GM18519 (cell line): Measurements from ENCODE around the gene DTNB.

Experiments used
- ATAC-seq: cut with Tn5 transposase; IDR thresholded peaks from one replicate; pipeline ENCODE4 v1.9.1; 2021; ENCODE audit warnings: mild to moderate bottlenecking, moderate library complexity; ENCODE audit not compliant: unreplicated experiment, low FRiP score

DTNB gene

DNA sequence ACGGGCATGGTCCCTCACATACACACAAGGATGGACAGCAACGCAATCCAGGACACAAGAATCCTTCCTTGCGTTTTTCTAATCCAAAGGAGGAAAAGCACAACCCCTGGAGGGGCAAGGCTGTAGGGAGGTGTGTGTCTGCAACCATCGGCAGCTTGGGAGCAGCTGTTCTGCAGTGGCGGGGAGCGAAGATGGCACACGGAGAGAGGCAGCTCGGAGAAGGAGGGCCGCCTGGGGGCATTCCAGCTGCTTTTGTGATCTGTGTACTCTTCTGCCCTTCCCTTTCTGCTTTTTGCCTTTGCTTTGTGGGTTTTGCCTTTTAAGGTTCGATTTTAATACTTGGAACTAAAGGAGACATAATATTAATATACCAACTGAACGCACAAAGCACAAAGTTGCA, 194.6 kb downstream of the DTNB start:
- ATAC-seq = no peak

DNA sequence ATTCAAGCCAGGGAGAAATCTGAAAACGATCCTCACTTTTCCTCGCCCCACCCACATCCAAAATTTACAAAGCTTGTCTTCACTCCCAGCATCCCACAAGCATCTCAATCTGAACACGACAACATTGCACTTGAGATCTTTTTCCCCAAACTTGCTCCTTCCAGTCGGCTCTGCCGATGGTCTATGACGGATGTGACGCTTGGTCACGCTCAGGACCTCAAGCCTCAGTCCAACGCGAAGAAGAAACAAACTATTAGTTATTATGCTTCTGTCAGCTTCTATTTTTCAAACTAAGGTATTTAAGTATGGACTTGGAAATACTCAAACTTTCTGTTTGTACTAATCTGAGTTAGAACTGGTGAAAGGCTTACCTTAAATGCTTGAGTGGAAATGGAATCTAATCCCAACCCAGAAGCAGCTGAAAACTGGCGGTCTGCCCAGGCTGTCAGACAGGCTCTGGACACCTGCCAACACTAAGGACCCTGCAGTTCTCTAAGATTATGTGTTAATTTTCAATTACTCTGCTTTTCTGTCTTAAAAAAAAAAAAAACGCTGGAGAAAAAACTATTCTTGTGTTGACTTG, 199.5 kb downstream of the DTNB start:
- no peak for ATAC-seq

GRCh38 chr2:25473131-25473530, 200.2 kb downstream of the DTNB start:
- ATAC-seq = no peak

- ATAC-seq = no peak
Observed at GRCh38 chr2:25470806-25471205, 202.6 kb downstream of the DTNB start.

- no peak for ATAC-seq
Observed at GRCh38 chr2:25467743-25468142, 205.6 kb downstream of the DTNB start.

- no peak for ATAC-seq
Observed at GRCh38 chr2:25462021-25462420, 211.4 kb downstream of the DTNB start.

DNA sequence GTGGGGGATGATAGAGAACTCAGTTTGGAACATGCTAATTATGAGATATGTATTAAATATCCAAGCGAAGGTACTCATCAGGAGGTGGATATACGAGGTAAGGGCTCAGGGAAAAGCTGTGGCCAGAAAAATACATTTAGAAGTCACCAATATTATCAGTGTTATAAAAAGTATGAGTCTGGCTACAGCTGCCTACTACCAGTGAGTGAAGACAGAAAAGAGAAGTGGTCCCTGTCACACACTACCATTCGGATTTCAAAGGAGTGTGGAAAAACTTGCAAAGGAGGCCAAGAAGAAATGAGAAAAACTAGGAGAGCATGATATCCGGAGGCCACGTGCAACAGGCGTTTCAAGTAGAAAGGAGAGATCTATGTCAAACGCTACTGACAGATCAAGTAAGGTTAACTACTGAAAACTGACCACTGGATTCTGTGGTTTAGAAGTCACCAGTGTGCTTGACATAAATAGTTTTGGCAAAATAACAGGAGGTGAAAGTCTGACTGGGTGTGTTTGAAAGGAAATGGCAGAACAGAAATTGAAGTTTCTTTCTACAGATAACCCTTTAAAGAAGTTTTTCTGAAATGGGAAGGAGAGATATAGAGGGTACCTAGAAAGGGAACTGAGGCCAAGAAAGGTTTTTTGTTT, 213.0 kb downstream of the DTNB start:
- ATAC-seq = no peak

- no peak for ATAC-seq
Observed at GRCh38 chr2:25454824-25455611, 218.4 kb downstream of the DTNB start.

GRCh38 chr2:25453199-25453905, 220.0 kb downstream of the DTNB start:
- no peak for ATAC-seq

- no peak for ATAC-seq
Observed at GRCh38 chr2:25448808-25449207, 224.6 kb downstream of the DTNB start.

GRCh38 chr2:25447018-25447417, 226.4 kb downstream of the DTNB start:
- no peak for ATAC-seq

DNA sequence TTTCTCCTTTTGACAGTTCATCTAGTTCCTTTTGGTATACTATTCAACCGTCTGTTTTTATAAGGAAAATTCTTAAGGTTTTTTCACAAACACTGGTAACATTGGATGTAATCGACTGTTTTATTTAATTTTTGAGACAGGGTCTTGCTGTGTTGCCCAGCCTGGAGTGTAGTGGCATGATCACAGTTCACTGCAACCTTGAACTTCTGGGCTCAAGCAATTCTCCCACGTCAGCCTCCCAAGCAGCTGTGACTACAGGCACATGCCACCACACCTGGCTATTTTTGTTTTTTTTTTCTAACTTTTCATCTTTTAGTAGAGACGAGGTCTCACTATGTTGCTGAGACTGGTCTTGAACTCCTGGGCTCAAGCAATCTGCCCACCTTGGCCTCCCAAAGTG, 227.3 kb downstream of the DTNB start:
- no peak for ATAC-seq

DNA sequence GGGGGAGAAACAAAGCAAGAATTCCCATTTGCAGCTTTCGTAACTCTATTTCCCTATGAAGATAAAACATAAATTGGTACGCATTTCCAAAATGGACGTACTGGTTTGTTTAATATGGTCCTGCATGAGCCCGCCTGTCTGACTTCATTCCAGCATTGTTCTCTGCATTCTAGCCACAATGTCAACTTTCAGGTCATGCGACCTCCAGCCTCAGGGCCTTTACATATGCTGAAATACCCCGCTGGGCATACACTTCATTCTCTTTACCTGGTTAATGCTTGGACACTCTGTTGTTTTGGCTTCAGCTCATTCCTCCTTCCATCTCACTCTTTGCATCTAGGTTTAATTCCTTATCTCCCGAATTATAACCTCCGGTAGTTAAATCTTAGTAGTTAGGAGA, 227.9 kb downstream of the DTNB start:
- ATAC-seq = no peak

DNA sequence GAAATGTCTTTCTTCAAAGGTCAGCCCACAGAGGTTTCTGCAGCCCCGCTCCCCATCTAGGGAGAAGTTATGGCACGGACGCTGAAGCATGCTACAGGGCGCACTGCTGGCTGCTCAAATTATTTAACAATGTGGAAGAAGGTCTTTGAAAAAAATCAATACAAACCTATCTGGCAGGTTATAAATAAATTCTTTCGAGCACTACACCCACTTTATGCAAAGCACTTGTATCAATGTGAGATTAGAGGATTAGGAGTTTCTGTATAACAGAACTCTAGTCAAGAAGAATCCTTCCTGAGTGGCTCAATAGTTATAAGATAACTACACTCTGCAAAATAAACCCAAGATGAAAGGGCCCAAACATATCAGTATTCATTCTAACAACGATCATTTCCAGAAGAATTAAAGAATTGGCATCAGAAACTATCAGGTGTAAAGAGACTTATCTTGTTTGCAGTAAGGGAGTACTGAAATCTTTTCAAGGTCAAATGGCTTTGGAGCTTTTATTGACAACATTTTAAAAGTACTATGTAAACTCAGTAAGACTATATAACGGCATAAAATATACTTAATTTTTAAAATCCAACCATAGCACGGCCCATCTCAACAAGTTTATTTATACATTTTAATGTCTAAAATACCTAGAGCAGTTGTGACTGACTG, 228.6 kb downstream of the DTNB start:
- ATAC-seq = no peak

DNA sequence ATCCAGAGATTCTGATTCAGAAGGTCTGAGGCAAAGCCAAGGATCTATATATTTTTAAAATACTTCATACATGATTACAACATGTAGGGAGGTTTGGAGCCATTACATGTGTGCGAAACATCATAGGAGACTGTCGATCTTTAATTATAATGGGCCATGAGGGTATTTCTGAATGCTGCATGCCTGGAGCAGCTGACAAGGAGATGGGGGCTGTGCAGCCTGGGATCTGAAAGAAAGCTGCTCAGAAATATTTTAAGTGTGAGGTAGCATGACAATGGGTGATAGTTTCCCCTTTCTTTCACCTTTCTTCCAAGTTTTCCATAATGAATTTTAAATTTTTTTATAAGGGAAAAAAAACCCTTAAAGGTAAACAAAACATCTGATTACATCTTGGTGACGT, 229.6 kb downstream of the DTNB start:
- ATAC-seq = no peak

GRCh38 chr2:25441353-25441752, 232.0 kb downstream of the DTNB start:
- no peak for ATAC-seq

- ATAC-seq = no peak
Observed at GRCh38 chr2:25438793-25439192, 234.6 kb downstream of the DTNB start.

DNA sequence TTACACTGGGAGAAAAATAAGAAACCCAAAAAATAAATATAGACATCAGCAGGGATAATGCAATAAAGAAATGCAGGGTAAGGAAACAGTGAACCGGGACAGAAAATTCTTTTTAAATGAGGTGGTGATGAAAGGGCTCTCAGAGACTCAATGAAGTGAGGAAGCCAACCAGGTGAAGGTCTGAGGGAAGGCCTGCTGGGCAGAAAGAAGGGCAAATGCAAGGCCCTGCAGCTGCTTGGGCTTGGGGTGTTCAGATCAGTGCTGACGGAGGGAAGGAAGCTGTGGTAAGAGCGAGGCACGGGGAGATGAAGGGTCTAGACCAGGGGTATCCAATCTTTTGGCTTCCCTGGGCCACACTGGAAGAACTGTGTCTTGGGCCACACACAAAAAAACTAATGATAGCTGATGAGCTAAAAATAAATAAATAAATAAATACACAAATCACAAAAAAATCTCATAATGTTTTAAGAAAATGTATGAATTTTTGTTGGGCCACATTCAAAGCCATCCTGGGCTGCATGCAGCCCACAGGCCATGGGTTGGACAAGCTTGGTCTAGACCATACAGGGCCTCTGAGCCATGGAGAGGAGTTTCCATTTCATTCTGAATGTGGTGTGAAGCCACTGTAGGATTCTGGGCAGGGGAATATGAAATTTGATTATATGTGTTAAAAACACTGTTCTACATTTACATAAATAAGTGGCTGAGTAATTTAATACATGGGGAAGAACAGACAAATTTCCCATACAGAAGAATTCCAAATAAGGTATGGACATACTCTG, 235.3 kb downstream of the DTNB start:
- ATAC-seq = no peak

GRCh38 chr2:25435421-25435820, 238.0 kb downstream of the DTNB start:
- ATAC-seq = no peak

DNA sequence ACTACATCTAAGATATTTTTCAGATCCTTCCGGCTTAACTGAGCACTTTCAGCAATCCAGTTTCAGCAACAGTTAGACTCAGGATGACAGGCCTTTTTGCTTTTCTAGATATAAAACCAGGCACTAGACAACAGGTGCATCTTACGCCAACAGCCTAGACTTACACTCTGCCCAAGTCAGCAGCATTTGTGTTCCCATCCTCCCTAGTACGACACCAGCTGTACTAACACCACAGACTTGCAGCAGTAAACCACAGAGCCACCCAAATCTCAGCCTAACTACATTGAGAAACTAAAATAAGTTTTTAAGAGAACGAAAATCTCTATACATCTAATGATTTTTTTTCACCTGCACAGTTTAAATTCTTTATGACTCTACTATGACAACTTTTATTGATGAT, 241.8 kb downstream of the DTNB start:
- ATAC-seq = no peak
